C4-2B (cell line): ENCODE measurements around the gene OTOG.

Source experiments
- H3K27ac ChIP-seq: fragments of 450-650 bp; 2 replicates; pipeline ENCODE4 v1.5.1; 2017
- ZFX ChIP-seq: fragments of 450-650 bp; IDR thresholded peaks from 2 replicates; pipeline ENCODE4 v1.6.1; 2017
- TF ChIP-seq, protein P1 (sequence below): fragments of 450-650 bp; conservative IDR thresholded peaks from 2 replicates; pipeline ENCODE4 v1.5.1; 2017; ENCODE audit warnings: mild to moderate bottlenecking

Gene OTOG

DNA sequence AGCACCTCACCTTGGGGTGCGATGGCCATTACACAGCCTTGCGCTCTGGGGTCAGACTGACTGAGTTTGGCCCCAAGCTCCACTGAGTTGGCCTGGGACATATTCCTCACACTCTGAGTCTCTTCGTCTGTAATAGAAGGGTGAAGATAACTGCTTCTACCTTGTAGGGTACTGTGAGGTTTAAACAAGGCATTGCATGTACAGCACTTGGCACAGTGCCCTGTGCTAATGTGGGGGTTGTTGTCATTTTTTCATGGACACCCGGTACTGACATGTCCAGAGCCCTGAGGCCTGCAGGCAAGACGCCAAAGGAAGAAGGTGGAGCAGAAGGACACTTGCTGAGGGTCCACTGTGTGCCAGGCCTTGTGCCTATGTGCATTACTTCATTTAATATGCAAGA, 50.7 kb downstream of the OTOG start:
- no peak overlapping the region for H3K27ac ChIP-seq
- TF ChIP-seq, protein P1, sequence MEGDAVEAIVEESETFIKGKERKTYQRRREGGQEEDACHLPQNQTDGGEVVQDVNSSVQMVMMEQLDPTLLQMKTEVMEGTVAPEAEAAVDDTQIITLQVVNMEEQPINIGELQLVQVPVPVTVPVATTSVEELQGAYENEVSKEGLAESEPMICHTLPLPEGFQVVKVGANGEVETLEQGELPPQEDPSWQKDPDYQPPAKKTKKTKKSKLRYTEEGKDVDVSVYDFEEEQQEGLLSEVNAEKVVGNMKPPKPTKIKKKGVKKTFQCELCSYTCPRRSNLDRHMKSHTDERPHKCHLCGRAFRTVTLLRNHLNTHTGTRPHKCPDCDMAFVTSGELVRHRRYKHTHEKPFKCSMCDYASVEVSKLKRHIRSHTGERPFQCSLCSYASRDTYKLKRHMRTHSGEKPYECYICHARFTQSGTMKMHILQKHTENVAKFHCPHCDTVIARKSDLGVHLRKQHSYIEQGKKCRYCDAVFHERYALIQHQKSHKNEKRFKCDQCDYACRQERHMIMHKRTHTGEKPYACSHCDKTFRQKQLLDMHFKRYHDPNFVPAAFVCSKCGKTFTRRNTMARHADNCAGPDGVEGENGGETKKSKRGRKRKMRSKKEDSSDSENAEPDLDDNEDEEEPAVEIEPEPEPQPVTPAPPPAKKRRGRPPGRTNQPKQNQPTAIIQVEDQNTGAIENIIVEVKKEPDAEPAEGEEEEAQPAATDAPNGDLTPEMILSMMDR: no peak
- TF ChIP-seq ZFX: no peak

DNA sequence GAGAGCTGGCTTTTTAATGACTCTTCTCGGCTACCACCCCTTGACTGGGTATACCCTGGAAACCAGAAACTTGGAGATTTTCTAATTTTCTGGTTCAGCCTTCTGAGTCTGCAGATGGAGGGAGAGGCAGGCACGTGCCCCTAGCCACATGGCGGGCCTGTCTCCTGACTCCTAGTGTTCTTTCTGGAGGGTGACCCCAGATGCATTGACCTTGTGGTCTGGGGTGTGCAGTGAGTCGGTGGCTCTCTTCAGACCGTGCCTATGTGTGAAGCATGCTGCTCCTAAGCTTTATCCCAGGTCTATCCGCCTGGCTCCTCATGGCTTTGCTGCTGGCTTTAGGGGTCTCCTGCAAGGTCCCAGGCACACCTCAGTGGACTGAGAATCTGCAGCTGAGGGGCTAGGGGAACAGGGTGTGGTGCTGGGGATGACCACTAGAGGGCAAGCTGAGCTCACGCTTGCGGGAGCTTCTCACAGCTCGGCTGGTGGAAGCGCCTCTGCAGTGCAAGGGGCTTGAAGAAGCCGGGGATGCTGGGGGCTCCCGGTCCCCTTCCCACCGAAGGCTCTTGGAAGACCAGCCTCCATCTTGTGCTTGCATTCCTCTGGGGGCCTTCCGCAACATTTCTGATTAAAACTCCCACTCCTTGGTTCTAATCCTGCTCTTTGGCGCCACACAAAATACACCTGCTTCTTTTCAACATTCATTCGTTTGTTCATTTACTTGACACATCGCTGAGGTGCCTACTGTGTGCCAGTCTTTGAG, 51.8 kb downstream of the OTOG start:
- H3K27ac ChIP-seq: no peak overlapping the region
- TF ChIP-seq, protein P1: peak; percentile 99
- no peak for TF ChIP-seq ZFX

DNA sequence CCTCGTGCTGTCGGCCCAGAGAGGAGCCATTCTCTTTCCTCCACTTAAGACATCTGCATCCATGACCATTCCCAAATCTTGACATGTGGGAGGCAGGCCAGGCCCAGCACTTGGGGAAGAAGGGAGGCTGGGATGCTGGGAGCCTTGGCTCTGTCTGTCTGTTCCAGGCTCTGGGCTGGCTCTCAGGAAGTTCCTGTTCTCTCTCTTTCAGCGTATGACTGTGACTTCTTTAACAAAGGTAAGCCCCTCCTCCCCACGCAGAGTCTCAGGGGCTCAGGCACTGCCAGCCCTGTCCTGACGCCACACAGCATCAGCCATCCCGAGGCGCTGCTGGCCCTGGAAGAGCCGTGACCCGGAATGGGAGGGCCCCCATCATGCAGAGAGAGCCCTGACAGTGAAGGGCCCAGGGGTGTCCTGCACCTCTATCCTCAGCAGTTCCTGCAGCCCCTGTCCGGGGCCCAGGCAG, 52.4 kb downstream of the OTOG start:
- no peak for TF ChIP-seq ZFX
- TF ChIP-seq, protein P1: no peak
- H3K27ac ChIP-seq: no peak overlapping the region

DNA sequence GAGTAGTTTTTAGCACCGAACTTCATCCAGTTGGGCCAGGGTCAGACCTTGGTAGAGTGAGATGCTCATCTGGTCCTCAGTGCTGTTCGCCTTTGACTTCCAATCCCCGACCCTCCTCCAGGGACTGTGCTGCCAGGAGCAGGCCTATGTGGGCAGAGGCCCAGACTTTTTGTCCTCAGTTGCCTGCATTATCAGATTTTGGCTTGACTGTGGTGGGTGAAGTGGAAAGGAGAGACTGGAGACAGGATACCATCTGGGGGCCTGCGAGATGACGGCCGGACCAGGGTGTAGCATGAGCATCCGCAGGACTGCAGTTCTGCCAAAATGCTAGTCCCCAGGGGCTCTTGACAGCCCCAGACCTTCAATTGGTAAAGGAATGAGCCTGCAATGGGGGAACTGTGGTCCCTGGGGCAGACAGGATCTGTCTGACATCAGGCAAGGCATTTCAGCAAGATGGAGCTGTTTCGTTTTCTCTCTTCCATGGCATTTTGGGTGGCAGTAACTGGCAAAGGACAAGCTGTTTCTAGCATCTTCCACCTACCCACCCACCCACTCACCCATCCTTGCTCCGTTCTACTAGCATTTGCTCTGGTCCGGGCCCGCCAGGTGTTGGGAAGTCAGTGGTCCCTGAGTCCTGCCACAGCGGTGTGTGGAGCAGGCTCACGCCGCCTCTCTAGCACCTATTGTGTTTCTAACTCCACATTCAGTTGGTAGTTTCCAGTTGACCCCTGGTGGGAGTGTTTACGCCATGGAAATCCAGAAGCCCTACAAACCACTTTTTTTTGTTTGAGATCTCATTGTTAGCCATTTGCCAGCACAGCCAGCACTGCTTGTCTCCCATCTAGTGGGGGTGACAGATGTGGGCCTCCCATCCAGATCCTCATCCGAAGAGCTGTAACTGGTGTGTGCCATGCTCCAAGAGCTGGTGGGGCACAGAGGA, 53.5 kb downstream of the OTOG start:
- TF ChIP-seq, protein P1: no peak
- TF ChIP-seq ZFX: no peak
- H3K27ac ChIP-seq: no peak overlapping the region

DNA sequence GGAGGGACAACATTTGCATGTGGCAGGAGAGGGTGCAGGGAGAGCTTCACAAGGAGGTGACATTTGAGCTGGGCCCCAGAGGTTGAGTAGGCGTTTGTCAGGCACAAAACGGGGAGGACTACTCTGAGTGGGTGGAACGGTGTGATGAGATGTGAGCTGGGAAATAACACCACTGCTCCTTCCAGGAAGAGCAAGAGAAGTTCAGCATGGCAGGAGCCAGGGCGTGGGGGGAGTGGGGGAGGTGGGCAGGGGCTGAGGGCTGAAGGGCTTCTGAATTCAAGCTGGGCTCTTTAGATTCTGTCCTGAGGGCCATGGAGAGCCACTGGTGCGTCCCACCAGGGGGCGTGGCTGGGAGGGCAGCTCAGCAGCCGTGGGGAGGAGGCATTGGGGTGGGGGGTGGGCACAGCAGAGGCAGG, 54.2 kb downstream of the OTOG start:
- TF ChIP-seq ZFX: no peak
- TF ChIP-seq, protein P1: no peak
- H3K27ac ChIP-seq: no peak overlapping the region

DNA sequence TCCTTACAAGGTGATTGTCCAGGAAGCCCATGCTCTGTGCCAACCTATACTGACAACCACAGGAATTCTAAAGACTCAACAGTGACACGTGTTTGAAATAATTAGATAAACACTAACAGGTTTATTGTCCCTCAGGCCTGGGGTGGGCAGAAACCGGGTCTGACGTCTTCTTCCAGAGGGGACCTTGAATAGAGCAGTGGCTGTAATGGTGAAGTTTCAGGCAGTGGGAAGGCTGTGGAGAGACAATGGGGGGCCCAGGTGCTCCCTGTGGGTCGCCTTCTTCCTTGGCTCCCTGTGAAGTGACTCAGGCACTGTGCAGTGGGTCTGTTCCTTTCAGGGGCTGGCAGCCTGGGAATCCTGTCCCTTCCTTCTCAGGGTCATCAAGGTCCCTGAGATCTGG, 54.6 kb downstream of the OTOG start:
- H3K27ac ChIP-seq: no peak overlapping the region
- TF ChIP-seq, protein P1: no peak
- TF ChIP-seq ZFX: no peak
